ENCODE data around the gene KCNIP4.

KCNIP4 gene

DNA sequence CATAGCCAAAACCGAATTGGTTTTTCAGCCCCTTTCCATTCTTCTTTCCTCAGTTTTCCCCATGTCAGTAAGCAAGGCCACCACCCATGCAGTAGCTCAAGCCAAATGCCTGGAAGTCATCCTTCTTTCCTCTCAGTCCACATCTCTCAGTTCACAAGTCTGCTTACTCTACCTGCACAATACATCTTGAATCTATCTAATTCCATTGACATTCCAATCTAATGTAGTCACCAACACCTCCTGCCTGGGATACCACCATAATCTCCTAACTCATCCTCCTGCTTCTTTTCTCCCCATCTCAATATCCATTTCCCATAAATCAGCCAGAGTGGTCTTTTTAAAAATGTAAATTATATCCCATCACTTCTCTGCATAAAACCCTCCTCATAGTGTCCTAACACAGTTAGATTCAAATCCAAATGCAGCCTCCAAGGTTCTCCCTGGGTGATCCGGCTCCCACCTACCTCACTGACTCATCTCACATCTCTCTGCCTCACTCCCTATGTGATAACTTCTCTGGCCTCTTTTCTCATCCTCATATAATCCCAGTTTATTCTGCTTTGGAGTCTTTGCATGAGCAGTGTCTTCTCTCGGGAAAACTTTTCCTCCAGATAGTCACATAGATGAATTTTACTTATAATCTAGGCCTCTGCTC, 26.9 kb downstream of the KCNIP4 start:
- DNase-seq (ENCODE audit: extremely low read depth, low read depth): no peak
- H3K4me3 ChIP-seq (replicated peaks; ENCODE audit: low read depth, low read length): no peak overlapping the region
- TF ChIP-seq CTCF (IDR thresholded peaks at IDR 0.05; ENCODE audit: low read depth, low read length, missing control alignments): no peak

- no peak for DNase-seq (ENCODE audit: extremely low read depth, low read depth)
- H3K4me3 ChIP-seq (replicated peaks; ENCODE audit: low read depth, low read length): no peak overlapping the region
- no peak for TF ChIP-seq CTCF (IDR thresholded peaks at IDR 0.05; ENCODE audit: low read depth, low read length, missing control alignments)
Observed at GRCh38 chr4:21915761-21916160, 32.8 kb downstream of the KCNIP4 start.

- no peak for DNase-seq (ENCODE audit: extremely low read depth, low read depth)
- no peak for TF ChIP-seq CTCF (IDR thresholded peaks at IDR 0.05; ENCODE audit: low read depth, low read length, missing control alignments)
- H3K4me3 ChIP-seq (replicated peaks; ENCODE audit: low read depth, low read length): no peak overlapping the region
Observed at GRCh38 chr4:21901831-21902230, 46.7 kb downstream of the KCNIP4 start.

- TF ChIP-seq CTCF (IDR thresholded peaks at IDR 0.05; ENCODE audit: low read depth, low read length, missing control alignments): no peak
- H3K4me3 ChIP-seq (replicated peaks; ENCODE audit: low read depth, low read length): no peak overlapping the region
- no peak for DNase-seq (ENCODE audit: extremely low read depth, low read depth)
Observed at GRCh38 chr4:21901281-21901680, 47.3 kb downstream of the KCNIP4 start.

GRCh38 chr4:21900211-21900610, 48.4 kb downstream of the KCNIP4 start:
- no peak overlapping the region for H3K4me3 ChIP-seq (replicated peaks; ENCODE audit: low read depth, low read length)
- no peak for DNase-seq (ENCODE audit: extremely low read depth, low read depth)
- TF ChIP-seq CTCF (IDR thresholded peaks at IDR 0.05; ENCODE audit: low read depth, low read length, missing control alignments): no peak

GRCh38 chr4:21898101-21898500, 50.5 kb downstream of the KCNIP4 start:
- TF ChIP-seq CTCF (IDR thresholded peaks at IDR 0.05; ENCODE audit: low read depth, low read length, missing control alignments): no peak
- no peak overlapping the region for H3K4me3 ChIP-seq (replicated peaks; ENCODE audit: low read depth, low read length)
- DNase-seq (ENCODE audit: extremely low read depth, low read depth): no peak

- H3K4me3 ChIP-seq (replicated peaks; ENCODE audit: low read depth, low read length): no peak overlapping the region
- TF ChIP-seq CTCF (IDR thresholded peaks at IDR 0.05; ENCODE audit: low read depth, low read length, missing control alignments): no peak
- DNase-seq (ENCODE audit: extremely low read depth, low read depth): no peak
Observed at GRCh38 chr4:21896767-21897166, 51.8 kb downstream of the KCNIP4 start.
